GM18499 (cell line): Measurements from ENCODE around the gene MCRIP2.

Experiments used
- ATAC-seq: cut with Tn5 transposase; IDR thresholded peaks from one replicate; pipeline ENCODE4 v1.9.1; 2021; ENCODE audit warnings: moderate number of reproducible peaks; ENCODE audit not compliant: insufficient read depth, unreplicated experiment

The MCRIP2 gene

DNA sequence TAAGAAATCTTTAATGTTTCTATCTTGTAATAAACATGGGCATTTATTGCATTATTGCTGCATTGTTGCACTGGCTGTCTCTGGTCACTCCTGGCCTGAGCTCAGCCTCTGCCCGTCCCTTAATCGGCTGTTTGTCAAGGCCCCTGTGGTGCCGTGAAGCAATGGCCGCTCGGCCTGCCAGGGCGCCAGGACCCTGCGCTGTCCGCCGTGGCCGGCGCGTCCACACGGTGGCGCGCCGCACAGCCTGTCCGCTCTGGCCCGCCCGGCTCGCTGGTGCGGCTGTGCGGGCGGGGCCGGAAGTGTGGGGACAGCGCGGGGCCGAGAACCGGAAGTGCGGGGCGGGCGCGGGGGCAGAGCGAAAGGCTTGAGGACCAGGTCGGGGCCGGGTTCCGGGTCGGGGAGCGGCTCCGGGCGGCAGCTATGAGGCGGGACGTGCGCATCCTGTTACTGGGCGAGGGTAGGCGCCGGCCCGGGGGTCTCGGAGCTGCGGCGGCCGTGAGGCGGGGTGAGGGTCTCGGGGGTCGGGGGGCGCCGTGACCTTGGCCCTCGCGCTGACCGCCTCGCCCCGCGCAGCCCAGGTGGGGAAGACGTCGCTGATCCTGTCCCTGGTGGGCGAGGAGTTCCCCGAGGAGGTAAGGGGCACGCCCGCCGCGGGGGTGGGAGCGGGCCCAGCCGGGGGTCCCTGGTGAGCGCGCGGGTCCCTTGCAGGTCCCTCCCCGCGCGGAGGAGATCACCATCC, 26.3 kb downstream of the MCRIP2 start, which contains the start of gene RHOT2:
Gene RHOT2 (plus strand): TSS at position 353 of the 739 bp plus-strand sequence. CDS start 68 bp downstream, at position 421.
- no peak for ATAC-seq

DNA sequence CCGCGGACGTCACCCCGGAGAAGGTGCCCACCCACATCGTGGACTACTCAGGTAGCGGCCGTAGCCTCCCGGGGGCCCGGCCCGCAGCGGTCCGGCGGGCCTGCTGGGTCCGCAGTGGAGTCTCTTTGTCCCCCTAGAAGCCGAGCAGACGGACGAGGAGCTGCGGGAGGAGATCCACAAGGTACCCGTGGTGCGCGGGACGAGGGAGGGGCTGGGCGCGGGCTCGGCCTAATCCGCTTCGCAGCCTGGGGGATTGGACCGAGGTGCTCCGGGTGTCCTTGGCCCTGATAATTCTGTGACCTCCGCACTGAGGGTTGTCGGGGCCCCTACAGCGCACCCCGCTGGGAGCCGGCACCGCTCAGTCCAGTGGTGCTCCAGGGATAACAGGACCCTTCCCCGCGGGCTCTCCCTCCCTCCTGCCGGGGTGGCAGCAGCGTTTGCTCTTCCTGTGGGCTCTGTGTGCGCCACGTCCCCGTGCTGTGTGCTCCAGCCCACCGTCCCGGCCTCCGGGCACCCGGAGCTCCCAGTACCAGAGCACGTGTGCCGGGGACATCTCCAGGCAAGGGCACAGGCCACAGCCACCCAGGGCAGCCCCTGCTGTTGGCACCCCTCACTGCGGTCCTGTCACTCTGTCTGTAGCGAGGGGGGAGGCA, 27.0 kb downstream of the MCRIP2 start:
- no peak for ATAC-seq

- ATAC-seq = no peak
Observed at GRCh38 chr16:669666-670065, 28.0 kb downstream of the MCRIP2 start.

DNA sequence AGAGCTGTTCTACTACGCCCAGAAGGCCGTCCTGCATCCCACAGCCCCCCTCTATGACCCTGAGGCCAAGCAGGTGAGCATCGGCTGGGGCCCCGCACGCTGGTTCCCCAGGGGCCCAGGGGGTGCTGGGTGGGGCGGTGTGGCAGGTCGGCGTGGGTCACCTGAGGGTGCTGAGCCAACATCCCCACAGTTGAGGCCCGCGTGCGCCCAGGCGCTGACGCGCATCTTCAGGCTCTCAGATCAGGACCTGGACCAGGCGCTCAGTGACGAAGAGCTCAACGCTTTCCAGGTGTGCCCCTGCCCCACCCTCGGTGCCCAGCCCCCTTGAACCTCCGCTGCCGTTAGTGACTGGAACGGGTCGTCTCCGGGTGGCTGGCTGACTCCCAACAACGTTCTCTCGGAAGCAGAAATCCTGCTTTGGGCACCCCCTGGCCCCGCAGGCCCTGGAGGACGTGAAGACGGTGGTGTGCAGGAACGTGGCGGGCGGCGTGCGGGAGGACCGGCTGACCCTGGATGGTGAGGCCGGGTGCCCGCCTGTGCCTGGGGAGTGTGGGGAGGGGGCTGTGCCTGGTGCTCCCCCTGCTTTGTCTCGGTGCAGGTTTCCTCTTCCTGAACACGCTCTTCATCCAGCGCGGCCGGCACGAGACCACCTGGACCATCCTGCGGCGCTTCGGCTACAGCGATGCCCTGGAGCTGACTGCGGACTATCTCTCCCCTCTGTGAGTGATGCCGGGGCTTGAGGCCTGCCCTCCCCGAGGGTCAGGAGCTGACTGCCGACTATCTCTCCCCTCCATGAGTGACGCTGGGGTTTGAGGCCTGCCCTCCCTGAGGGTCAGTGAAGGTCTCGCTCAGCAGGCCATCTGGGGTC, 29.1 kb downstream of the MCRIP2 start:
- ATAC-seq = no peak

DNA sequence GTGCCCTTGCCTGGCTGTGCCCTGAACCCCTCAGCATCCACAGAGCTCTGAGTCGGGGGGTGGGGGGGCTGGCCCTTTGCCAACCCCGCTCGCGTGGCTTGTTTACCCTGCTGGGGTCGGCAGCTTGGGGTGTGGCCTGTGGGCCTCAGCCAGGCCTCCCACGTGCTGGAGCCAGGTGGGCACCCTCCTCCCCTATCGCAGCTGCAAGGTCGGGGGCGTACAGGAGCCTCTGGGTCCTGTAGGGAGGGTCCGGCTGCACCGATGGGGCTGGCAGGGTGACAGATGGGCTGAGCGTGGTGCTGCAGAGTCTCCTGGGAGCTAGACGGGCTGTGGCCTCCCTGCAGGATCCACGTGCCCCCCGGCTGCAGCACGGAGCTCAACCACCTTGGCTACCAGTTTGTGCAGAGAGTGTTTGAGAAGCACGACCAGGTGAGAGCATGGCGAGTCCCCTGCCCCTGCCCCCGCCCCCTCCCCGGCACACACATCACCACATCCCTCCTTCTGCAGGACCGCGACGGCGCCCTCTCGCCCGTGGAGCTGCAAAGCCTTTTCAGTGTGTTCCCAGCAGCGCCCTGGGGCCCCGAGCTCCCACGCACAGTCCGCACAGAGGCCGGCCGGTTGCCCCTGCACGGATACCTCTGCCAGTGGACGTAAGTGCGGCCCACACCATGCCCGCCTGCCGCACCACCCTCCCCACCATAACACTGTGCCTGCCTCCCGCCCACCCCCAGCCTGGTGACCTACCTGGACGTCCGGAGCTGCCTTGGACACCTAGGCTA, 29.9 kb downstream of the MCRIP2 start:
- no peak for ATAC-seq

DNA sequence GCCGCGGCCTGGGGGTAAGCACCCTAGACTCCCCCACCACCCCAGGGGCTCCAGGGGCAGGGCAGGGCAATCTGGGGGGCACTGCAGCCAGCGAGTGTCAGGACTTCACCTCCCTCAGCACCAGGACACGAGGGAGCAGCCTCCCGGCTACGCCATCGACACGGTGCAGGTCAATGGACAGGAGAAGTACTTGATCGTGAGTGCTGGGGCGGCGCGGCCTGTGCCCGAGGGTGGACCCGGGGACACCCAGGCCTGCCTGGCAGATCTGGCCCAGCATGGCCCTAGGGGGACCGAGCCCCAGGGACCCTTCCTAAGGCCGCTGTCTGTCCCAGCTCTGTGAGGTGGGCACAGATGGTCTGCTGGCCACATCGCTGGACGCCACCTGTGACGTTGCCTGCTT, 30.7 kb downstream of the MCRIP2 start:
- no peak for ATAC-seq

DNA sequence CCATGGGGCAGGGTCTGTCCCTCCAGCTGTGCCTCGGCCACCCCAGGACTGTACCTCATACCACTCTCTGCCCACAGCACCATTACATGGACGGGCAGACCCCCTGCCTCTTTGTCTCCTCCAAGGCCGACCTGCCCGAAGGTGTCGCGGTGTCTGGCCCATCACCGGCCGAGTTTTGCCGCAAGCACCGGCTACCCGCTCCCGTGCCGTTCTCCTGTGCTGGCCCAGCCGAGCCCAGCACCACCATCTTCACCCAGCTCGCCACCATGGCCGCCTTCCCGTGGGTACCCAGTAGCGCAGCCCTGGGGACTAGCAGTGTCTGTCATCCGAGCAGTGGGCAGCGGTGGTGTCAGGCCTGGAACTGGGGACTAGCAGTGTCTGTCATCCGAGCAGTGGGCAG, 31.2 kb downstream of the MCRIP2 start:
- no peak for ATAC-seq

GRCh38 chr16:673399-673991, 31.9 kb downstream of the MCRIP2 start:
- ATAC-seq = no peak

GRCh38 chr16:674214-674881, 32.7 kb downstream of the MCRIP2 start:
- ATAC-seq = no peak

DNA sequence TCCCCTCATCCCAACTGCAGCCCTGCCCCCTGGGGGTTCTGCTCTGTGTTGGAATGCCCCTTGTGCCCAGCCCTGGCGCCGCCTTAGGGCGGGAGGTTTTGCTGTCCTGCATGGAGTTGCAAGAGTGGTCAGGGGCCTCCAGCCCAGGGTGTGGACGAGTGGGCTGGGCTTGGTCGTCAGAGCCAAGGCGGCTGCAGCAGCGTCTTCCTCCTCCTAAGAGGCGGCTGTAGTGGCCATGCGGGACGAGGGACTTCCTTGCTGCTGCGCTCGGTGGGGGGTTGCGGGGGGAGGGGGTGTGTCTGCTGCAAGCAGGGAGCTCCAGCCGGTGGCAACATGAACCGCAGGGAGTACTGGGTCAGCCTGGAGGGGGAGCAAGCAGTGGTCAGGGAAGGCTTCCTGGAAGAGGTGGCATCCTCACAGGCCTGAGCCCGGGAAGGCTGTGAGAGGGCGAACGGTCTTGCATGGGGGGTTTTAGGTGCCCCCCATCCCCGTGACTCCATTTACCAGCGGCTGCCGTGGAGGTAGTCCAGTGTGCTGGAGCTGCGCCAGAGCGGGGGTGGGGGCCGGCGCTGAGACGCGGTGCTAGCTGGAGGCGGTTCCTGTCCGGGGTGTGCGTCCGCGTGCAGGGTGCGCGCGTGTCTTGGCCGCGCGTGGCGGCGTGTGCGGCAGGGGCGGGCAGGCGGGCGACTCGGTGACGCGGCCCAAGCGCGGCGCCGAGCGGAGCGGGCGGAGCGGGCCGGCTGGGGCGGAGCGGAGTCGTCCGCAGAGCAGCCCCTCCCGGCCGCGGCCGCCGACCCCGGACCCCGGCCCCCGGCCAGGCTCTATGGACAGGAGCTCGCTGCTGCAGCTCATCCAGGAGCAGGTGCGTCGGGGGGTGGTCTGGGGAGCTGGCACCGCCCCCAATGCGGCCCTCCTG, 33.6 kb downstream of the MCRIP2 start, which contains the start of gene RHBDL1:
Gene RHBDL1 (plus strand): TSS at position 704 of the 916 bp plus-strand sequence. CDS start 120 bp downstream, at position 824.
- ATAC-seq = no peak

DNA sequence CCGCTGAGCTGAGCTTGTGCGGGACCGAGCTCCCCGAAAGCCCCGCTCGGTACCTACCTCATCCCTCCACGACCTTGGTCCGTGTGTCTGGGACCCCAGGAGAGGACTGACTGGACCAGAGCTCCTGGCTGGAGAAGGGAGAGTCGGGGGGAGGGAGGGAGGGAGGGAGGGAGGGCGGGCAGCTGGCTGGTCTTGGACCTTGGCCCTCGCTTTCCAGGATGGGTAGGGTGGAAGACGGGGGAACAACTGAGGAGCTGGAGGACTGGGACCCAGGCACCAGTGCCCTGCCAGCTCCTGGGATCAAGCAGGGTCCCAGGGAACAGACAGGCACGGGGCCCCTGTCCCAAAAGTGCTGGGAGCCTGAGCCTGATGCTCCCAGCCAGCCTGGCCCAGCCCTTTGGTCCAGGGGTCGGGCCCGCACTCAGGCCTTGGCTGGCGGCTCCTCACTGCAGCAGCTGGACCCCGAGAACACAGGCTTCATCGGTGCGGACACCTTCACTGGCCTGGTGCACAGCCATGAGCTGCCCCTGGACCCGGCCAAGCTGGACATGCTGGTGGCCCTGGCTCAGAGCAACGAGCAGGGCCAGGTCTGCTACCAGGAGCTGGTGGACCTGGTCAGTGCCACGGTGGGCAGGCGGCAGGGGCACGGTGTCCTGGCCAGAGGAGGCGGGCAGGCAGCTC, 34.4 kb downstream of the MCRIP2 start:
- ATAC-seq = no peak

DNA sequence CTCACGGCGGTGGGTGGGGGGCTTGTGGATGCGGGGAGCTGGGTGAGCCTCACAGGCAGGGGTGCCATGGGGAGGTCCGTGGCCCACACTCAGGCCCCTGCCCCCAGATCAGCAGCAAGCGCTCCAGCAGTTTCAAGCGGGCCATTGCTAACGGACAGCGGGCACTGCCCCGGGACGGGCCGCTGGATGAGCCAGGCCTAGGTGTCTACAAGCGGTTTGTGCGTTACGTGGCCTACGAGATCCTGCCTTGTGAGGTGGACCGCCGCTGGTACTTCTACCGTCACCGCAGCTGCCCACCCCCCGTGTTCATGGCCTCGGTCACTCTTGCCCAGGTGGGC, 34.9 kb downstream of the MCRIP2 start:
- no peak for ATAC-seq

DNA sequence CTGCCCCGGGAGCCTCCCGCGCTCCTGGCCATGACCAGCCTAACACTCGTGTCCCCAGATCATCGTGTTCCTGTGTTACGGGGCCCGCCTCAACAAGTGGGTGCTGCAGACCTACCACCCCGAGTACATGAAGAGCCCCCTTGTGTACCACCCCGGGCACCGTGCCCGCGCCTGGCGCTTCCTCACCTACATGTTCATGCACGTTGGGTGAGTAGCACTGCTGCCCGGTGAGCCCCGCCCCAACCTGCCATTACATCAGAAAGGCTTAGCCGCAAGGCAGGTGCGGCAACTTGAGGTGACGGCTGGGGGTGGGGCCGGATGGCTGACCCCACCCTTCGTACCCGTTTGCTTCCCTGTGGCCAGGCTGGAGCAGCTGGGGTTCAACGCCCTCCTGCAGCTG, 35.3 kb downstream of the MCRIP2 start:
- ATAC-seq = no peak

- no peak for ATAC-seq
Observed at GRCh38 chr16:677316-678190, 35.9 kb downstream of the MCRIP2 start.

DNA sequence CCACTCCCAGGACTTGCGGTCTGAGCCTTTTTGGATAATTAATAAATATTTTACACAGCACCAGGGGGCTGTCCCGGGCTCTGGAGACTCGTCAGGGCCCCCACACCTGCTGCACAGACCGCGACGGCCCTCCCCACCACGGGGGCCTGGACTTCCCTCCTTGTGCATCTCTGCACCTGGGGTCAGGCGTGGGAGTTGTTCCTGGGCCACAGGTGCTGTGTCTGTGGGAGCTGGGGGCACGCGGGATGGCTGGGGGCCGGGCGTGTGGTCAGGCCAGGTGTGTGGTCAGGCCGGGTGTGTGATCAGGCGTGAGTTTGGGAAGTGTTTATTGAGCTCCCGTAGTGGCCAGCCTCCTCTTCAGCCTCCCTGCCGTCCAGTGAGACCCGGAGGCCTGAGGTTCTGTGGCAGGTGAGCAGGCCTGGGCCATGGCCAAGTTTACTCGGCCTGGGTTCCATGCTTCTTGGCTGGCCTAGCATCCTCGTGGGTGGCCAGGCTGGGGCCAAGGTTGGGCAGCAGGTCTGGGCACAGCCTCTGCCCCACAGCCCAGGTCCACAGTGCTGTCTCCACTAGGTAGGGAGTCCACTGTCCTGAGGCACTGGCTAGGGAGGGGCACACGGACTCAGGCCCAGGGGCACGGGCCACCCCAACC, 36.7 kb downstream of the MCRIP2 start:
- ATAC-seq = no peak
